ENCODE data around the gene UGT1A8.
"Not testable (repeated sequence)": the region's sequence is repeated elsewhere in the genome, so short reads cannot be mapped to it uniquely, and the experiment has no call there.

The UGT1A8 gene

DNA sequence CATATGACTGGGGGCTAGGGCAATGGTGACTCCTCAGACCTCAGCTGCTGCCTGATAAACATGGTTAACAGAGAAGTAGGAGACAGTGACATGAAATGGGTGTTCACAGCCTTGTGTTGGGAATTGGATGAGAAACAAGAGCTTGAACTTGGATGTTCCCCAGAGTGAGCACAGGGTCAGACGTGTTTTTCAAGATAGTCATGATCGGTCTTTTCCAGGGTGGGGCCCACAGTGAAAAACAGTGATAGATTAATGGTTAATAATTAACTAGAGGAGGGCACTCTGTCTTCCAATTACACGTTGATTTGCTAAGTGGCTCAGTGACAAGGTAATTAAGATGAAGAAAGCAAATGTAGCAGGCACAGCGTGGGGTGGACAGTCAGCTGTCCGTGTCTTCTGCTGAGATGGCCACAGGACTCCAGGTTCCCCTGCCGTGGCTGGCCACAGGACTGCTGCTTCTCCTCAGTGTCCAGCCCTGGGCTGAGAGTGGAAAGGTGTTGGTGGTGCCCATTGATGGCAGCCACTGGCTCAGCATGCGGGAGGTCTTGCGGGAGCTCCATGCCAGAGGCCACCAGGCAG lies 111.4 kb downstream of the UGT1A8 start, which contains the start of gene UGT1A3:
Gene UGT1A3 (plus strand): TSS at position 320 of the 579 bp plus-strand sequence. CDS start 85 bp downstream, at position 405.
- no peak for ATAC-seq (replicated peaks)
- no peak within 1 kb of the TSS for H3K4me3 Mint-ChIP-seq
- no peaks in the 10 kb centered on the region for H3K4me1 Mint-ChIP-seq (ENCODE audit: low read depth in 2 of 2)

DNA sequence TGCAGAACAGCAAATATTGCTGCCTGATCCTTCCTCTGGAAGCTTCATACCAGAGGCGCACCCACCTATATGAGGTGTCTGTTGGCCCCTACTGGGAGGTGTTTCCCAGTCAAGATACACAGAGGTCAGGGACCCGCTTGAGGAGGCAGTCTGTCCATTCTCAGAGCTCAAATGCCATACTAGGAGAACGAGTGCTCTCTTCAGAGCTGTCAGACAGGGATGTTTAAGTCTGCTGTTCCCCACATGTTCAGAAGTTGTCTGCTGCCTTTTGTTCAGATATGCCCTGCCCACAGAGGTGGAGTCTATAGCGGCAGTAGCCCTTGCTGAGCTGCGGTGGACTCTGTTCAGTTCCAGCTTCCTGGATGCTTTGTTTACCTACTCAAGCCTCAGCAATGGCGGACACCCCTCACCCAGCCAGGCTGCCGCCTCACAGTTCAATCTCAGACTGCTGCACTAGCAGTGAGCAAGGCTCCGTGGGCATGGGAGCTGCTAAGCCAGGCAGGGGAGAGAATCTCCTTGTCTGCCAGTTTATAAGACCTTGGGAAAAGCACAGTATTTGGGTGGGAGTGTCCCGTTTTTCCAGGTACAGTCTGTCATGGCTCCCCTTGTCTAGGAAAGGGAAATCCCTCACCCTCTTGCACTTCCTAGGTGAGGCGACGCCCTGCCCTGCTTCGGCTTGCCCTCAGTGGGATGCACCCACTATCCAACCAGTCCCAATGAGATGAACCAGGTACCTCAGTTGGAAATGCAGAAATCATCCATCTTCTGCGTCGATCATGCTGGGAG lies 119.6 kb downstream of the UGT1A8 start:
- H3K36me3 Mint-ChIP-seq (ENCODE audit: insufficient read depth); H3K27ac Mint-ChIP-seq; ATAC-seq (replicated peaks); DNase-seq; H3K4me1 Mint-ChIP-seq (ENCODE audit: low read depth in 2 of 2); H3K9me3 Mint-ChIP-seq; H3K4me3 Mint-ChIP-seq: not testable (repeated sequence)
- H3K27me3 Mint-ChIP-seq = peaks cover 66 to 74% of the 10 kb centered on the region in 2 donors

More for the DNA sequence above, 111.4 kb downstream of the UGT1A8 start, which contains the start of gene UGT1A3:
- Mint-ChIP-seq H3K27ac (no peak within 1 kb of the TSS), H3K36me3 (ENCODE audit: insufficient read depth) (no peaks in the 10 kb centered on the region), H3K27me3 (peaks cover 43 to 67% of the 10 kb centered on the region in 2 donors), H3K9me3 (no peaks in the 10 kb centered on the region)
- no peak for DNase-seq

DNA sequence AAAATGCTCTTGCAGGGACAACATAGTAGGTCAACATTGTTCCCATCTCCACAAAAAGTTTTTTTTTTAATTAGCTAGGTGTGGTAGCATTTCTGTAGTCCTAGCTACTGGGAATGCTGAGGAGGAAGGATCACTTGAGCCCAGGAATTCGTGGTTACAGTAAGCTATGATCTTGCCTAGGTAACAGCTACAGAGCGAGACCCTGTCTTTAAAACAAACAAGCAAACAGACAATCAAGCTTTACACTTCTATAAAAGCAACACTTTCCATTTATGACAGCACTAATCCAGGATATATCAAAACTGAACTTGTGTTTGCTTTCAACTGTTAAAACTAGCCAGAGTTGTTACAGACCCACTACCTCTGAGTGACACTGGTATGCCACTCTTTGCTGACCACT lies 123.4 kb downstream of the UGT1A8 start:
- Mint-ChIP-seq H3K27ac (no peak overlapping the region), H3K4me3 (no peak overlapping the region)

DNA sequence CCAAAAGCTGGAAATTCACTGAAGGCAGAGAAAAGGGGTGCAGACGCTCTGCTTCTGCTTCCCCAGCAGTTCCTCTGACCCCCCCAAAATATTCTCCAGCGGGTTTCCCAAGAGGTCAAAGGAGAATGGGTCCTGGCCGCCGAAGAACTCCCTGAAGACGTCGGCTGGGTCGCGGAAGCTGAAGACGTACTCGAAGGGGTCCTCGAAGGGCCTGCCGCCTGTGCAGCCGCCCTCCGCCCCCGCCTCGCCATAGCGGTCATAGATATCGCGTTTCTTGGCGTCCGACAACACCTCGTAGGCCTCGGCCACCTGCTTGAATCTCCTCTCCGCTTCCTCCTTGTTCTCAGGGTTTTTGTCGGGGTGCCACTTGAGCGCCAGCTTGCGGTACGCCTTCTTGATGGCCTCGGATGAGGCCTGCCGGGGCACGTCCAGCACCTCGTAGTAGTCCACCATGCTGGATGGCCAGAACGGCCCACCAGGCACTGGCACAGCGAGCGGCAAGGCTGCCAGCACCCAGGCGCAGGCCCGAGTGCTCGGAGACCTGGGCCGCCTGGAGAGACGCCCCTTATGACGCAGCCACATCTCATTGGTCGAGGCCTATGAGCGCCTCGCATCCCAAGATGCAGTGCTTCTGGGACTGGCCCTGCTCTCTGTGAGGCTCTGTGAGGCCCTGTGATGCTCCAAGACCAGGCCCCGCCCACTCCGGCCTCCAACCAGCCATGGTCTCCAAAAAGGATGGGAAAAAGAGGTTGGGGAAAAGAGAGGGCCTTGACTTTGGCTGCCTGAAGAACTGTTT lies 126.2 kb downstream of the UGT1A8 start:
- H3K27ac Mint-ChIP-seq = no peak overlapping the region
- H3K9me3 Mint-ChIP-seq = no peaks in the 10 kb centered on the region
- no peak overlapping the region for H3K4me3 Mint-ChIP-seq
- H3K4me1 Mint-ChIP-seq (ENCODE audit: low read depth in 2 of 2) = no peaks in the 10 kb centered on the region
- no peaks in the 10 kb centered on the region for H3K36me3 Mint-ChIP-seq (ENCODE audit: insufficient read depth)
- peaks cover 46 to 56% of the 10 kb centered on the region in 2 donors for H3K27me3 Mint-ChIP-seq
- no peak for ATAC-seq (replicated peaks)
- DNase-seq = no peak

More for the DNA sequence above, 123.4 kb downstream of the UGT1A8 start:
- H3K9me3 Mint-ChIP-seq = no peaks in the 10 kb centered on the region
- ATAC-seq (replicated peaks) = no peak
- peaks cover 45 to 52% of the 10 kb centered on the region in 2 donors for H3K27me3 Mint-ChIP-seq
- H3K4me1 Mint-ChIP-seq (ENCODE audit: low read depth in 2 of 2) = no peaks in the 10 kb centered on the region
- no peaks in the 10 kb centered on the region for H3K36me3 Mint-ChIP-seq (ENCODE audit: insufficient read depth)
- no peak for DNase-seq

DNA sequence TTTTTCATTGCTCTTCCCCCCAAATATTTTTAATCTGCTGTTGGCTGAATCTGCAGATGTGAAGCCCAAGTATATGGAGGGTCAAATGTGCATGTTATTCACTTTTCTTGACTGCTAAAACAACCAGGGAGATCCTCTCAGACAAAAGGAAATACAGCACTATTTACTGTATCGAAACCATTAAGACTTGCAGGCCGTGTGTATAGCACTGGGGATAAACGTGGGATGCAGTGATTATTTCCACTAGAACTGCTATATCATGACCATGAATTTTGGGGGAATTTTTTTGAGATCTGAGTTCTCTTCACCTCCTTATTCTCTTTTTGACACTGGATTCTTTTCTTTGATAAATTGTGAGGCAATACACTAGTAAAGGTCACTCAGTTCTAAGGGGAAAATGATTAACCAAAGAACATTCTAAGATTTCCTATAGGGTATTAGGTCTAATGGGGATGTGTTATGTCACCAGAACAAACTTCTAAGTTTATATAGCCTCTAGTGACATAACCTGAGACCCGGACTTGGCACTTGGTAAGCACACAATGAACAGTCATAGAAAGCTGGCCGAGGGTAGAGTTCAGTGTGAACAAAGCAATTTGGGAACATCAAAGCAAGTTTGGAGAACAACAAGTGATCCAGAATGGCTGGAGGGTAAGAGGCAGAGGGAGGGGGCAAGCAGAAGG lies 127.8 kb downstream of the UGT1A8 start:
- H3K27ac Mint-ChIP-seq = no peak overlapping the region
- H3K4me1 Mint-ChIP-seq (ENCODE audit: low read depth in 2 of 2) = no peaks in the 10 kb centered on the region
- no peak overlapping the region for H3K4me3 Mint-ChIP-seq
- peaks cover 50 to 56% of the 10 kb centered on the region in 2 donors for H3K27me3 Mint-ChIP-seq
- DNase-seq = no peak
- H3K36me3 Mint-ChIP-seq (ENCODE audit: insufficient read depth) = no peaks in the 10 kb centered on the region
- no peak for ATAC-seq (replicated peaks)
- peaks cover 0 to 4% of the 10 kb centered on the region in 2 donors for H3K9me3 Mint-ChIP-seq

DNA sequence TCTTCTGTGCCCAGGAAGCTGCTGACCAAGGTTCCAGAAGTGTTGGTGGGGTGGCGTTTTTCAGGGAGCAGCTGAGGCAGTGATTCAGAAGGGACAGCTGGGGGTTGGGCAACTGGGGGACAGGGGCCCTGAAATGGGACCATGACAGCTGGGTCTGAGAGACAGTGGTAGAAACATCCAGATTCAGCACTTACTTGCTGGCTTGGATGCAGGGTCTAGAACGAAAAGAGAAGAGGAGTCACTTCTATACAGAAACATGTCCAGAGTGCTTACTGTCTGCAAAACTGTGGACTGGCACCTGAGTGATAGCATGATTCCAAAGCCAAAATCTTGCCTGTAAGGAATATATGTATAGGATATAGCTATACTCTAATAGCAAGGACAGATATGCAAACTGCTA lies 128.4 kb downstream of the UGT1A8 start:
- not testable (repeated sequence) for H3K9me3 Mint-ChIP-seq; H3K4me1 Mint-ChIP-seq (ENCODE audit: low read depth in 2 of 2); ATAC-seq (replicated peaks); DNase-seq; H3K27ac Mint-ChIP-seq; H3K4me3 Mint-ChIP-seq; H3K36me3 Mint-ChIP-seq (ENCODE audit: insufficient read depth)
- peaks cover 47 to 59% of the 10 kb centered on the region in 2 donors for H3K27me3 Mint-ChIP-seq

DNA sequence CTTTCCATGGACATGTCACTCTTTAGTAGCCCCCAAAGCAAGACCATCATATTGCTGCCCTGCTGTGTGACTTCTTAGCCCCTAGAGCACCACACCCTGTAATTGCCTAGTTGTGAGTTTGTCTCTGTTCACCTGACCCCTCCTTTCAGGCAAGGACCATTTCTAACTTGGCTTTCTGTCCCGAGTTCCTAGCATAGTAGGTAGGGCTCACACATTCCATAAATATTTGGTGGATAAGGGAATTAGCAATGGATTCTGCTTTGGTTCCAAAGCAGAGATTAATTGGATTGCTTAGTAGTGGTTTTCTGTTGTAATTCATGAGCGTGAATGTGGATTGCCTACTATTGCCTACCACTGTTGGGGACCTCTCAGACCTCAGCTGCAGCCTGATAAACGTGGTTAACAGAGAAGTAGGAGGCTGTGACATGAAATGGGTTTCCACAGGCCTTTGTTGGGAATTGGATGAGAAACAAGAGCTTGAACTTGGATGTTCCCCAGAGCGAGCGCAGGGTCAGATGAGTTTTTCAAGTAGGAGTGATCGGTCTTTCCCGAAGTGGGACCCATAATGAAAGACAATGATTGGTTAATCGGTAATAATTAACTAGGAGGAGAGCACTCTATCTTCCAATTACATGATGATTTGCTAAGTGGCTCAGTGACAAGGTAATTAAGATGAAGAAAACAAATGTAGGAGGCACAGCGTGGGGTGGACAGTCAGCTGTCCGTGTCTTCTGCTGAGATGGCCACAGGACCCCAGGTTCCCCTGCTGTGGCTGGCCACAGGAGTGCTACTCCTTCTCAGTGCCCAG lies 129.2 kb downstream of the UGT1A8 start:
- DNase-seq = no peak
- no peak for ATAC-seq (replicated peaks)
- H3K4me3 Mint-ChIP-seq = no peak overlapping the region

DNA sequence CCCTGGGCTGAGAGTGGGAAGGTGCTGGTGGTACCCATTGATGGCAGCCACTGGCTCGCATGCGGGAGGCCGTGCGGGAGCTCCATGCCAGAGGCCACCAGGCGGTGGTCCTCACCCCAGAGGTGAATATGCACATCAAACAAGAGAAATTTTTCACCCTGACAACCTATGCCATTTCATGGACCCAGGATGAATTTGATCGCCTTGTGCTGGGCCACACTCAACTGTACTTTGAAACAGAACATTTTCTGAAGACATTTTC lies 129.8 kb downstream of the UGT1A8 start:
- DNase-seq (no peak), ATAC-seq (replicated peaks) (no peak)
- peaks cover 0 to 5% of the 10 kb centered on the region in 2 donors for H3K9me3 Mint-ChIP-seq
- H3K27me3 Mint-ChIP-seq = peaks cover 40 to 72% of the 10 kb centered on the region in 2 donors
- no peaks in the 10 kb centered on the region for H3K4me1 Mint-ChIP-seq (ENCODE audit: low read depth in 2 of 2)
- no peak overlapping the region for H3K4me3 Mint-ChIP-seq
- H3K27ac Mint-ChIP-seq = no peak overlapping the region
- H3K36me3 Mint-ChIP-seq (ENCODE audit: insufficient read depth) = no peaks in the 10 kb centered on the region

More for the DNA sequence above, 129.2 kb downstream of the UGT1A8 start:
- peaks cover 0 to 5% of the 10 kb centered on the region in 2 donors for H3K9me3 Mint-ChIP-seq
- H3K36me3 Mint-ChIP-seq (ENCODE audit: insufficient read depth) = no peaks in the 10 kb centered on the region
- H3K27ac Mint-ChIP-seq = no peak overlapping the region
- H3K4me1 Mint-ChIP-seq (ENCODE audit: low read depth in 2 of 2) = no peaks in the 10 kb centered on the region
- peaks cover 40 to 67% of the 10 kb centered on the region in 2 donors for H3K27me3 Mint-ChIP-seq

DNA sequence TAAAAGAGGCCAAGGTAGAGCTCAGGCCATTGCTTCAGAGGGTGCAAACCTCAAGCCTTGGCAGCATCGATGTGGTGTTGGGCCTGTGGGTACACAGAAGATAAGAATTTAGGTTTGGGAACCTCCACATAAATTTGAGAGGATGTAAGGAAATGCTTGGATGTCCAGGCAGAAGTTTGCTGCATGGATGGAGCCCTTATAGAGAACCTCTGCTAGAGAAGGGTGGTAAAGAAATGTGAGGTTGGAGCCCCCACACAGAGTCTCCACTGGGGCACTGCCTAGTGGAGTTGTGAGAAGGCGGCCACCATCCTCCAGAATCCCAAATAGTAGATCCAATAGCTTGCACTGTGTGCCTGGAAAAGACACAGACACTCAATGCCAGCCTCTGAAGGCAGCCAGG lies 133.3 kb downstream of the UGT1A8 start:
- not testable (repeated sequence) for H3K4me3 Mint-ChIP-seq; H3K9me3 Mint-ChIP-seq; H3K27ac Mint-ChIP-seq; DNase-seq; H3K4me1 Mint-ChIP-seq (ENCODE audit: low read depth in 2 of 2); ATAC-seq (replicated peaks); H3K36me3 Mint-ChIP-seq (ENCODE audit: insufficient read depth)
- H3K27me3 Mint-ChIP-seq = peaks cover 40 to 94% of the 10 kb centered on the region in 2 donors

DNA sequence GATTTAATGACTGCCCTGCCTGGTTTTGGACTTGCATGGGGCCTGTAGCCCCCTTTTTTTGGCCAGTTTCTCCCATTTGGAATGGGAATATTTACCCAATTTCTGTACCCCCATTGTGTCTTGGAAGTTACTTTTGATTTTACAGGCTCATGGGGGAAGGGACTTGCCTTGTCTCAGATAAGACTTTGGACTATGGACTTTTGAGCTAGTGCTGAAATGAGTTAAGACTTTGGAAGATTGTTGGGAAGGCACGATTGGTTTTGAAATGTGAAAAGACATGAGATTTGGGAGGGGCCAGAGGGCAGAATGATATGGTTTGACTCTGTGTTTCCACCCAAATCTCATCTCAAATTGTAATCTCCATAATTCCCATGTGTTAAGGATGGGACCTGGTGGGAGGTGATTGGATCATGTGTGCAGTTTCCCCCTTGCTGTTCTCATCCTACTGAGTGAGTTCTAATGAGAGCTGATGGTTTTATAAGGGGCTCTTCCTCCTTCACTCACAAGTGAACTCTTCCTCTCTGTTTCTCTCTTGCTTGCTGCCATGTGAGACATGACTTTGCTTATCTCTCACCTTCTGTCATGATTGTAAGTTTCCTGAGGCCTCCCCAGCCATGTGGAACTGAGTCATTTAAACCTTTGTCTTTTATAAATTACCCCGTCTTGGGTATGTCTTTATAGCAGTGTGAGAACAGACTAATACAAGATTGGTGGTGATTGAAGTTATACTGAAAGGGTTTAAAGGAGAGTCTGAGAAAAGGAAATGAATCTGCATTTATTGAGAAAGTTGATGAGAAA lies 134.0 kb downstream of the UGT1A8 start:
- not testable (repeated sequence) for H3K4me3 Mint-ChIP-seq; H3K27ac Mint-ChIP-seq; H3K36me3 Mint-ChIP-seq (ENCODE audit: insufficient read depth); DNase-seq; H3K4me1 Mint-ChIP-seq (ENCODE audit: low read depth in 2 of 2); H3K9me3 Mint-ChIP-seq; ATAC-seq (replicated peaks)
- peaks cover 37 to 87% of the 10 kb centered on the region in 2 donors for H3K27me3 Mint-ChIP-seq

DNA sequence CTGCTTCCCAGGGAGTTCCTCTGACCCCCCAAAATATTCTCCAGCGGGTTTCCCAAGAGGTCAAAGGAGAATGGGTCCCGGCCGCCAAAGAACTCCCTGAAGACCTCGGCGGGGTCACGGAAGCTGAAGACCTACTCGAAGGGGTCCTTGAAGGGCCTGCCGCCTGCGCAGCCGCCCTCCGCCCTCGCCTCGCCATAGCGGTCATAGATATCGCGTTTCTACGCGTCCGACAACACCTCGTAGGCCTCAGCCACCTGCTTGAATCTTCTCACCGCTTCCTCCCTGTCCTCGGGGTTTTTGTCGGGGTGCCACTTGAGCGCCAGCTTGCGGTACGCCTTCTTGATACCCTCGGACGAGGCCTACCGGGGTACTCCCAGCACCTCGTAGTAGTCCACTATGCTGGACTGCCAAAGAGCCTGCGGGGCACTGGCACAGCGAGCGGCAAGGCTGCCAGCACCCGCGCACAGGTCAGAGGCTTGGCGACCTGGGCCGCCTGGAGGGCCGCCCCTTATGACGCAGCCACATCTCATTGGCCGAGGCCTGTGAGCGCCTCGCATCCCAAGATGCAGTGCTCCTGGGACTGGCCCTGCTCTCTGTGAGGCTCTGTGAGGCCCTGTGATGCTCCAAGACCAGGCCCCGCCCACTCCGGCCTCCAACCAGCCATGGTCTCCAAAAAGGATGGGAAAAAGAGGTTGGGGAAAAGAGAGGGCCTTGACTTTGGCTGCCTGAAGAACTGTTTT lies 137.6 kb downstream of the UGT1A8 start:
- Mint-ChIP-seq H3K27me3 (peaks cover 17 to 60% of the 10 kb centered on the region in 2 donors), H3K27ac (no peak overlapping the region), H3K9me3 (peaks cover 0 to 3% of the 10 kb centered on the region in 2 donors), H3K4me1 (ENCODE audit: low read depth in 2 of 2) (no peaks in the 10 kb centered on the region), H3K4me3 (no peak overlapping the region), H3K36me3 (ENCODE audit: insufficient read depth) (no peaks in the 10 kb centered on the region)
- ATAC-seq (replicated peaks) (no peak), DNase-seq (no peak)
